ENCODE results near the gene SRA1. TPM values are rescaled to one million over a fixed set of nuclear protein-coding genes. Genes with fewer than 3 reads are reported as not detected.

SRA1 gene
- total RNA-seq, 3 donors from 2014 or later (not counting 1 experiment from before 2014, with no cell fraction given) = 42.2 to 66.4 (median 59.4) TPM

DNA sequence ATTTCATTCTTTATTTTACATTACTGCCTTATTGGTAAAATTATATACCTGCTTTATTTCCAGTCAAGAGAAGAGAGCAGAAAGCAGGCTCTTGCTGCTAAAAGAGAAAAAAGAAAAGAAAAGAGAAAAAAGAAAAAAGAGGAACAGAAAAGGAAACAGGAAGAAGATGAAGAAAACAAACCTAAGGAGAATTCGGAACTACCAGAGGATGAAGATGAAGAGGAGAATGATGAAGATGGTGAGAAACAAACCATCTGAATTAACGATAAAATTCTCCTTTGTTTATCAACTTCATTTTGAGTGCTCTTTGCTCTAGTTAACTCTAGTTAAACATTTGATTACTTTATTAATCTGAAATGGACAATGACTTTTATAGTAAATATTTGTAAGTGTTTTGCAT lies 33.3 kb downstream of the SRA1 start:
- peak overlapping the region; percentile 60 to 72 for H3K27ac Mint-ChIP-seq
- no peaks in the 10 kb centered on the region for H3K27me3 ChIP-seq (ENCODE audit: control insufficient read depth, insufficient read depth, low read length)
- no peaks in the 10 kb centered on the region for H3K4me1 ChIP-seq (ENCODE audit: control insufficient read depth, insufficient read depth, low read length)
- no peaks in the 10 kb centered on the region for H3K4me1 Mint-ChIP-seq
- H3K9me3 Mint-ChIP-seq = no peaks in the 10 kb centered on the region
- no CpG with 5 or more reads among the region's 2 CpGs for WGBS (ENCODE audit: insufficient coverage)
- H3K36me3 Mint-ChIP-seq = peaks cover 29% of the 10 kb centered on the region
- no peak overlapping the region for H3K27ac ChIP-seq (ENCODE audit: low read length)
- H3K36me3 ChIP-seq (ENCODE audit: control insufficient read depth, insufficient read depth, low read length) = peaks cover 43% of the 10 kb centered on the region
- no peak overlapping the region for H3K4me3 Mint-ChIP-seq
- TF ChIP-seq, protein P1, sequence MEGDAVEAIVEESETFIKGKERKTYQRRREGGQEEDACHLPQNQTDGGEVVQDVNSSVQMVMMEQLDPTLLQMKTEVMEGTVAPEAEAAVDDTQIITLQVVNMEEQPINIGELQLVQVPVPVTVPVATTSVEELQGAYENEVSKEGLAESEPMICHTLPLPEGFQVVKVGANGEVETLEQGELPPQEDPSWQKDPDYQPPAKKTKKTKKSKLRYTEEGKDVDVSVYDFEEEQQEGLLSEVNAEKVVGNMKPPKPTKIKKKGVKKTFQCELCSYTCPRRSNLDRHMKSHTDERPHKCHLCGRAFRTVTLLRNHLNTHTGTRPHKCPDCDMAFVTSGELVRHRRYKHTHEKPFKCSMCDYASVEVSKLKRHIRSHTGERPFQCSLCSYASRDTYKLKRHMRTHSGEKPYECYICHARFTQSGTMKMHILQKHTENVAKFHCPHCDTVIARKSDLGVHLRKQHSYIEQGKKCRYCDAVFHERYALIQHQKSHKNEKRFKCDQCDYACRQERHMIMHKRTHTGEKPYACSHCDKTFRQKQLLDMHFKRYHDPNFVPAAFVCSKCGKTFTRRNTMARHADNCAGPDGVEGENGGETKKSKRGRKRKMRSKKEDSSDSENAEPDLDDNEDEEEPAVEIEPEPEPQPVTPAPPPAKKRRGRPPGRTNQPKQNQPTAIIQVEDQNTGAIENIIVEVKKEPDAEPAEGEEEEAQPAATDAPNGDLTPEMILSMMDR (IDR thresholded peaks at IDR 0.05) = no peak
- no peak for ATAC-seq
- no peaks in the 10 kb centered on the region for H3K27me3 Mint-ChIP-seq (ENCODE audit: low read depth in 2 of 2)
- H3K4me3 ChIP-seq (ENCODE audit: low read length) = no peak overlapping the region
- intact Hi-C loops (cut with micrococcal nuclease) = no loop called here
- no peaks in the 10 kb centered on the region for H3K9me3 ChIP-seq (ENCODE audit: control insufficient read depth, insufficient read depth, low read length)
- DNase-seq = no peak

DNA sequence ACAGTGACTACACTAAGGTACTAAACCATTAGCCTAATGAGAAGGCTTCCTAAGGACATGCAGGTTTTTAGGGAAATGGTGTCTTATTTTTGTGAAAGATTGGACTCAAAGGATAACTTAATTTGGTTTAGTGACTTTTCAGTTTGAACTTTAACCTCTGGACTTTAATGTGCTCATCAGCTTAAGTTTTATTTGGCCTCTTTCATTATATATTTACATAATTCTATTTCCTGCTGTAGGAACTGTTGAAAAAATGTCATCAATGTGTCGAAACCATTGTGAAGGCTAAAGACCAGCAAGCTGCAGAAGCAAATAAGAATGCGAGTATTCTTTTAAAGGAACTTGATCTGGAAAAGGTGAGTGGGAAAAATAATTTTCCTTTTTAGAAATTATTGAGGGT lies 44.1 kb downstream of the SRA1 start:
- Histone ChIP-seq H3K36me3 (ENCODE audit: control insufficient read depth, insufficient read depth, low read length) (peaks cover 54% of the 10 kb centered on the region), H3K4me3 (ENCODE audit: low read length) (no peak overlapping the region), H3K9me3 (ENCODE audit: control insufficient read depth, insufficient read depth, low read length) (no peaks in the 10 kb centered on the region), H3K27me3 (ENCODE audit: control insufficient read depth, insufficient read depth, low read length) (no peaks in the 10 kb centered on the region), H3K27ac (ENCODE audit: low read length) (no peak overlapping the region), H3K4me1 (ENCODE audit: control insufficient read depth, insufficient read depth, low read length) (no peaks in the 10 kb centered on the region)
- no peak for ATAC-seq
- Mint-ChIP-seq H3K36me3 (peaks cover 6% of the 10 kb centered on the region), H3K27ac (no peak overlapping the region), H3K4me3 (no peak overlapping the region), H3K4me1 (no peaks in the 10 kb centered on the region), H3K9me3 (no peaks in the 10 kb centered on the region), H3K27me3 (ENCODE audit: low read depth in 2 of 2) (no peaks in the 10 kb centered on the region)
- no peak for DNase-seq
- TF ChIP-seq, protein P1 (IDR thresholded peaks at IDR 0.05) = no peak
- intact Hi-C loops (cut with micrococcal nuclease) = no loop called here
- 98% methylated on average over 2 of the region's 2 CpGs for WGBS (ENCODE audit: insufficient coverage)

DNA sequence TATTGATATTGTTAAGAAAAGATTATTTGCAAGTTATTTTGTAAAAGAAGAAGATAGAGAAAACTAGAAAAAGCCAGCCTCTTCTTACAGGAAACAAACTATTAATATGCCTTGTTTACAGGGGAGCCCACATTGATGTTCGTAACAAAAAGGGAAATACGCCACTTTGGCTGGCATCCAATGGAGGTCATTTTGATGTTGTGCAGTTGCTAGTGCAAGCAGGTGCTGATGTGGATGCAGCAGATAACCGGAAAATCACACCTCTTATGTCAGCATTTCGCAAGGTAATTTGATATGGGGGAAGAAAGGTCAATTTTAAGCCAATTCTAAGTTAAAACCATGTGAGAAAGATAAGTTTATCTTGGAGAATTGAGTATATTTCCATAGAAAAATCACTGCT lies 47.4 kb downstream of the SRA1 start:
- H3K27ac Mint-ChIP-seq = no peak overlapping the region
- no peak overlapping the region for H3K4me3 Mint-ChIP-seq
- Histone ChIP-seq H3K27me3 (ENCODE audit: control insufficient read depth, insufficient read depth, low read length) (no peaks in the 10 kb centered on the region), H3K4me3 (ENCODE audit: low read length) (no peak overlapping the region), H3K4me1 (ENCODE audit: control insufficient read depth, insufficient read depth, low read length) (no peaks in the 10 kb centered on the region), H3K36me3 (ENCODE audit: control insufficient read depth, insufficient read depth, low read length) (peaks cover 78% of the 10 kb centered on the region), H3K27ac (ENCODE audit: low read length) (no peak overlapping the region), H3K9me3 (ENCODE audit: control insufficient read depth, insufficient read depth, low read length) (no peaks in the 10 kb centered on the region)
- intact Hi-C loops (cut with micrococcal nuclease) = no loop called here
- H3K4me1 Mint-ChIP-seq = no peaks in the 10 kb centered on the region
- H3K9me3 Mint-ChIP-seq = no peaks in the 10 kb centered on the region
- H3K27me3 Mint-ChIP-seq (ENCODE audit: low read depth in 2 of 2) = no peaks in the 10 kb centered on the region
- peaks cover 6% of the 10 kb centered on the region for H3K36me3 Mint-ChIP-seq
- no peak for DNase-seq
- no peak for ATAC-seq
- WGBS (ENCODE audit: insufficient coverage) = 95% methylated on average over 4 of the region's 4 CpGs
- TF ChIP-seq, protein P1 (IDR thresholded peaks at IDR 0.05) = no peak

DNA sequence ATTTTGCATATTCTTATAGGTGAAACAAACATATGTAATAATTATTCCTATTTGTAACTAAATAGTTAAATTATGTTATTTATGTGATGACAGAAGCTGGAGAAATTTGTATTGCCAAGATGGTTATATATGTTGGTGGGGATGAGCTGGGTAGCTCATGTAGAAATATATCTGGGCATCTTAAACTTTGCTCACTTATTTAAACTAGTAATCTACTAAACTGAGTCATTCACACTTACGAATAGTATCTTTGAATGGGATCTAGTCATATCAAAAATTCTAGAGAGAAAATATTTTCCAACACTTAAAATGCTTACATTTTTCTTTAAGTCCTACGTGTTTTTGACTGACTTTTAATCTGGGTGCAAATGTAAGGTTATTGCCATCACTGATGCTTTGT lies 54.4 kb downstream of the SRA1 start:
- H3K9me3 Mint-ChIP-seq = no peaks in the 10 kb centered on the region
- H3K4me1 Mint-ChIP-seq = peaks cover 0 to 6% of the 10 kb centered on the region in 2 donors
- H3K27me3 ChIP-seq (ENCODE audit: control insufficient read depth, insufficient read depth, low read length) = no peaks in the 10 kb centered on the region
- H3K27ac Mint-ChIP-seq = no peak overlapping the region
- WGBS (ENCODE audit: insufficient coverage) = 100% methylated on average over 1 of the region's 2 CpGs
- H3K27me3 Mint-ChIP-seq (ENCODE audit: low read depth in 2 of 2) = no peaks in the 10 kb centered on the region
- no peak overlapping the region for H3K4me3 ChIP-seq (ENCODE audit: low read length)
- H3K4me1 ChIP-seq (ENCODE audit: control insufficient read depth, insufficient read depth, low read length) = no peaks in the 10 kb centered on the region
- H3K36me3 ChIP-seq (ENCODE audit: control insufficient read depth, insufficient read depth, low read length) = peaks cover 37% of the 10 kb centered on the region
- DNase-seq = no peak
- intact Hi-C loops (cut with micrococcal nuclease) = no loop called here
- no peak overlapping the region for H3K4me3 Mint-ChIP-seq
- H3K9me3 ChIP-seq (ENCODE audit: control insufficient read depth, insufficient read depth, low read length) = no peaks in the 10 kb centered on the region
- no peaks in the 10 kb centered on the region for H3K36me3 Mint-ChIP-seq
- no peak for ATAC-seq
- H3K27ac ChIP-seq (ENCODE audit: low read length) = no peak overlapping the region
- TF ChIP-seq, protein P1 (IDR thresholded peaks at IDR 0.05) = no peak

All from natural killer cell (primary cell).